HCT116 (cell line): Measurements from ENCODE around the gene SPAG6. TPM values are rescaled to one million over a fixed set of nuclear protein-coding genes. Genes with fewer than 3 reads are reported as not detected.

Experiments used
- ATAC-seq: fragments of 200-7000 bp; cut with Tn5 transposase; 2 replicates; pipeline ENCODE4 v1.9.1; 2020; ENCODE audit warnings: mild to moderate bottlenecking, moderate library complexity
- BruUV-seq: library from RNA; stranded (reverse); fragments of 400-500 nt; replicated peaks from 2 replicates; lab custom pipeline; 2021; lab: Mats Ljungman, UMichigan
- CTCF ChIA-PET: fragments of 300-600 bp; sonication (Branson Sonifier 250); formaldehyde crosslinking; loops from one replicate; lab custom pipeline; 2021; ENCODE audit warnings: antibody characterized with exemption; lab: Charles Lee
- POLR2A ChIA-PET: fragments of 300-600, 350-600 bp; sonication (Branson Sonifier 250); formaldehyde crosslinking; loops from one replicate; lab custom pipeline; 2021; ENCODE audit warnings: antibody characterized with exemption; lab: Charles Lee
- RAD21 ChIA-PET, 2 experiments: fragments of 300-600 bp; sonication (Branson Sonifier 250); formaldehyde crosslinking; loops; one replicate each; lab custom pipeline; 2023; ENCODE audit warnings: low total read pairs in 2 of 2; ENCODE audit not compliant: uncharacterized antibody in 2 of 2, unreplicated experiment in 2 of 2, low non-redundant PET in 1 of 2; lab: Charles Lee
- DNase-seq: peaks from one replicate; pipeline ENCODE4 v3.0.0-alpha.2; 2010; ENCODE audit warnings: low read depth, low spot score
- H2AFZ ChIP-seq: fragments of 200-600 bp; shearing (Covaris generic), sonication (generic); 2 replicates; pipeline ENCODE4 v1.6.1; 2017; ENCODE audit warnings: low read depth, mixed run types, mixed read lengths, antibody characterized with exemption, low read length; ENCODE audit not compliant: poor library complexity, severe bottlenecking
- H3K27ac ChIP-seq: 2 replicates; pipeline ENCODE4 v1.5.1; 2012; ENCODE audit warnings: low read depth, low read length
- H3K27me3 ChIP-seq: fragments of 200-600 bp; sonication (generic); 2 replicates; pipeline ENCODE4 v1.6.1; 2016; ENCODE audit warnings: mixed run types, low read length, mixed read lengths; ENCODE audit not compliant: insufficient read depth
- H3K36me3 ChIP-seq, 2 experiments: fragments of 200-500 bp in 1 of 2; fragments of 200-600 bp in 1 of 2; sonication (Bioruptor generic) in 1 of 2; sonication (generic) in 1 of 2; 2 replicates each; pipeline versions ENCODE4 v1.5.1 to v1.6.1; 2014 to 2016; ENCODE audit warnings: low read length in 2 of 2, inconsistent platforms in 1 of 2, mixed read lengths in 1 of 2, mixed run types in 1 of 2; ENCODE audit not compliant: insufficient read depth in 2 of 2, control insufficient read depth in 1 of 2
- H3K4me1 ChIP-seq, 2 experiments: fragments of 200-600 bp in 1 of 2; sonication (generic) in 1 of 2; 2 replicates each; pipeline versions ENCODE4 v1.5.1 to v1.6.1; 2012 to 2017; ENCODE audit warnings: low read length in 2 of 2, inconsistent platforms in 1 of 2, mild to moderate bottlenecking in 1 of 2, mixed read lengths in 1 of 2, mixed run types in 1 of 2, moderate library complexity in 1 of 2; ENCODE audit not compliant: insufficient read depth in 2 of 2, control insufficient read depth in 1 of 2
- H3K4me2 ChIP-seq: fragments of 200-600 bp; sonication (generic); 2 replicates; pipeline ENCODE4 v1.6.1; 2017; ENCODE audit warnings: mixed run types, low read length, mixed read lengths
- H3K4me3 ChIP-seq, 2 experiments: fragments of 200-600 bp in 1 of 2; sonication (generic) in 1 of 2; replicated peaks in 1 of 2; 2 replicates each; pipeline ENCODE4 v1.5.1; 2011 to 2016; ENCODE audit warnings: low read length in 2 of 2, control low read depth in 1 of 2, low read depth in 1 of 2, mild to moderate bottlenecking in 1 of 2, mixed read lengths in 1 of 2, mixed run types in 1 of 2
- H3K79me2 ChIP-seq: fragments of 200-600 bp; sonication (generic); 2 replicates; pipeline ENCODE4 v1.6.1; 2017; ENCODE audit warnings: mild to moderate bottlenecking, mixed run types, low read length, moderate library complexity, mixed read lengths; ENCODE audit not compliant: insufficient read depth
- H3K9ac ChIP-seq: fragments of 200-600 bp; sonication (generic); 2 replicates; pipeline ENCODE4 v1.6.1; 2016; ENCODE audit warnings: low read length, mixed read lengths
- H3K9me2 ChIP-seq: fragments of 200-600 bp; sonication (generic), shearing (Covaris generic); 2 replicates; pipeline ENCODE4 v1.6.1; 2017; ENCODE audit warnings: mixed run types, mild to moderate bottlenecking, moderate library complexity; ENCODE audit not compliant: insufficient read depth
- H3K9me3 ChIP-seq, 2 experiments: fragments of 200-500 bp in 1 of 2; fragments of 200-600 bp in 1 of 2; sonication (Bioruptor generic) in 1 of 2; sonication (generic) in 1 of 2; 2 replicates each; pipeline ENCODE4 v1.6.1; 2014 to 2017; ENCODE audit warnings: low read length in 2 of 2, mixed read lengths in 2 of 2, inconsistent platforms in 1 of 2, low read depth in 1 of 2, mild to moderate bottlenecking in 1 of 2, mixed run types in 1 of 2, moderate library complexity in 1 of 2; ENCODE audit not compliant: control insufficient read depth in 1 of 2, insufficient read depth in 1 of 2
- H4K20me1 ChIP-seq: fragments of 200-600 bp; sonication (generic), shearing (Covaris generic); 2 replicates; pipeline ENCODE4 v1.6.1; 2017; ENCODE audit warnings: mixed run types, mild to moderate bottlenecking, moderate library complexity; ENCODE audit not compliant: insufficient read depth
- CTCF ChIP-seq, 3 experiments: fragments of 200-600 bp in 1 of 3; sonication (generic) in 1 of 3; IDR thresholded peaks in 2 of 3; conservative IDR thresholded peaks in 1 of 3; 2 replicates each; pipeline ENCODE4 v1.5.1; 2012 to 2017; ENCODE audit warnings: low read depth in 2 of 3, low read length in 2 of 3, antibody characterized with exemption in 1 of 3, borderline replicate concordance in 1 of 3, control low read depth in 1 of 3, mild to moderate bottlenecking in 1 of 3, mixed read lengths in 1 of 3, mixed run types in 1 of 3, moderate library complexity in 1 of 3; ENCODE audit not compliant: insufficient read depth in 1 of 3
- ELF1 ChIP-seq: IDR thresholded peaks from 2 replicates; pipeline ENCODE4 v1.6.1; 2012; ENCODE audit warnings: low read depth, borderline replicate concordance
- JUND ChIP-seq: IDR thresholded peaks from 2 replicates; pipeline ENCODE4 v1.6.1; 2012
- RAD21 ChIP-seq: IDR thresholded peaks from 2 replicates; pipeline ENCODE4 v1.6.1; 2012; ENCODE audit warnings: low read depth, mild to moderate bottlenecking
- intact Hi-C: fragments of 100-400 bp; cut with micrococcal nuclease; formaldehyde crosslinking; loops from 2 replicates; pipeline ENCODE4 v1.10.0; 2022
- total RNA-seq: library from RNA; stranded (reverse); gene quantifications from one replicate; pipeline ENCODE4 v1.2.1, GENCODE V29; 2021; ENCODE audit not compliant: unreplicated experiment
- TF ChIP-seq, protein P1 (sequence below): IDR thresholded peaks from 2 replicates; pipeline ENCODE4 v1.6.1; 2012; ENCODE audit warnings: low read depth
- TF ChIP-seq, protein P2 (sequence below): IDR thresholded peaks from 2 replicates; pipeline ENCODE4 v1.6.1; 2011; ENCODE audit warnings: mild to moderate bottlenecking, low read length, moderate library complexity; ENCODE audit not compliant: insufficient replicate concordance; ENCODE audit errors: extremely low read depth

Gene SPAG6
- total RNA-seq, 1 experiment from 2014 or later: not detected

DNA sequence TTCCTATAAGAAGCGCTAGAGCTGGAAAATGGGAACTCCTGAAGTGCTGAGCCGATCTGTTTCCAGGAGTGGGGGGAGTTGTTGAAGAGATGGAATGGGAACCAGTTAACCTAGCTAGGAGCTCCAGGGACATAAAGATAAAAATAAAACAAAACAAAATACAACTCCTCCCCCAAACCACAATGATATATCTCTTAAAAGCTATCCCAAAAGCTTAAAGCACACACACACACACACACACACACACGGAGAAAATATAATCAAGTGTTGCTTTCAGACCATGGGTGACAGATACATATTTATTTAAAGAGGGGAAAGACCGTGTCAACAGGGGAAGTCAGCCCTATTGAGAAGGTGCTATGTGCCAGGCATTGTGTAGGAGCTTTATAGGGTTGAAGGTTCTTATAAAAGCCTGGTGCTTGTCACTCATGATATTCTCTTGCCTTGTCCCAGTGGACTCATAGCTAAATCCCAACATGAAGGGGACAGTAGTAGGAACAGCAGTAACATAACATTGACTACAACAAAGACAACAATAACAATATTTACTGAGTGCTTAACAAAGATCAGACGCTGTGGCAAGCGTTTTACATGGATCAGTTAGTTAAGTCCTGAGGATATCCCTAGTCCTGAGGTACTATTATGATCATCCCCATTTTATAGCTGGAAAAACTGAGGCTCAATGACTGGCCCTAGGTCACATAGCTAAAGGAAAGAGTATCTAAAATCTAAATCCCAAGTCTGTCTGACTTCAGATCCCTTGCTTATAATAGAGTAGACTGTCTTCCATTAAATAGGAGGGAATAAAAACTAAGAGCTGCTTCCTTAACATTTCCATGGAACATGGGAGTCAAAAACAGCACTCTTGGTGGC is 115.5 kb downstream of the SPAG6 start:
- ATAC-seq (no peak), DNase-seq (no peak)
- H3K9me2 ChIP-seq: no peaks in the 10 kb centered on the region
- CTCF ChIA-PET: interaction anchor here (0.9 kb wide), 1 partner anchor 121 kb away, joined by 3 read pairs; no protein-coding TSS in a partner anchor
- BruUV-seq: no TSS peak
- no peak for TF ChIP-seq CTCF (IDR thresholded peaks at IDR 0.05 in 2 of 3, conservative IDR thresholded peaks at IDR 0.05 in 1 of 3; ENCODE audit: borderline replicate concordance in 1 of 3, insufficient read depth in 1 of 3, low read depth in 2 of 3, low read length in 2 of 3)
- H2AFZ ChIP-seq: no peak overlapping the region
- no peaks in the 10 kb centered on the region for H3K36me3 ChIP-seq
- intact Hi-C loops: no loop called here
- H3K9me3 ChIP-seq: no peaks in the 10 kb centered on the region
- RAD21 ChIA-PET: no interaction called here
- no peaks in the 10 kb centered on the region for H4K20me1 ChIP-seq
- no peak overlapping the region for H3K9ac ChIP-seq
- no peak overlapping the region for H3K4me2 ChIP-seq
- no peak overlapping the region for H3K27ac ChIP-seq
- no peaks in the 10 kb centered on the region for H3K4me1 ChIP-seq
- POLR2A ChIA-PET: no interaction called here
- no peak overlapping the region for H3K4me3 ChIP-seq
- no peaks in the 10 kb centered on the region for H3K79me2 ChIP-seq
- no peaks in the 10 kb centered on the region for H3K27me3 ChIP-seq

- H3K4me3 ChIP-seq: no peak overlapping the region
- no peak overlapping the region for H3K4me2 ChIP-seq
- ATAC-seq (no peak), DNase-seq (no peak)
- H3K27ac ChIP-seq: no peak overlapping the region
- no peaks in the 10 kb centered on the region for H4K20me1 ChIP-seq
- ChIA-PET RAD21 (no interaction called here), CTCF (no interaction called here), POLR2A (no interaction called here)
- H3K9ac ChIP-seq: no peak overlapping the region
- H3K27me3 ChIP-seq: no peaks in the 10 kb centered on the region
- no peaks in the 10 kb centered on the region for H3K79me2 ChIP-seq
- no peaks in the 10 kb centered on the region for H3K4me1 ChIP-seq
- intact Hi-C loops: no loop called here
- no peaks in the 10 kb centered on the region for H3K9me3 ChIP-seq
- no peak overlapping the region for H2AFZ ChIP-seq
- no TSS peak for BruUV-seq
- no peaks in the 10 kb centered on the region for H3K36me3 ChIP-seq
- no peaks in the 10 kb centered on the region for H3K9me2 ChIP-seq
- TF ChIP-seq CTCF (IDR thresholded peaks at IDR 0.05 in 2 of 3, conservative IDR thresholded peaks at IDR 0.05 in 1 of 3; ENCODE audit: borderline replicate concordance in 1 of 3, insufficient read depth in 1 of 3, low read depth in 2 of 3, low read length in 2 of 3) (no peak), ELF1 (no peak), JUND (no peak), RAD21 (no peak)
- TF ChIP-seq, protein P1, sequence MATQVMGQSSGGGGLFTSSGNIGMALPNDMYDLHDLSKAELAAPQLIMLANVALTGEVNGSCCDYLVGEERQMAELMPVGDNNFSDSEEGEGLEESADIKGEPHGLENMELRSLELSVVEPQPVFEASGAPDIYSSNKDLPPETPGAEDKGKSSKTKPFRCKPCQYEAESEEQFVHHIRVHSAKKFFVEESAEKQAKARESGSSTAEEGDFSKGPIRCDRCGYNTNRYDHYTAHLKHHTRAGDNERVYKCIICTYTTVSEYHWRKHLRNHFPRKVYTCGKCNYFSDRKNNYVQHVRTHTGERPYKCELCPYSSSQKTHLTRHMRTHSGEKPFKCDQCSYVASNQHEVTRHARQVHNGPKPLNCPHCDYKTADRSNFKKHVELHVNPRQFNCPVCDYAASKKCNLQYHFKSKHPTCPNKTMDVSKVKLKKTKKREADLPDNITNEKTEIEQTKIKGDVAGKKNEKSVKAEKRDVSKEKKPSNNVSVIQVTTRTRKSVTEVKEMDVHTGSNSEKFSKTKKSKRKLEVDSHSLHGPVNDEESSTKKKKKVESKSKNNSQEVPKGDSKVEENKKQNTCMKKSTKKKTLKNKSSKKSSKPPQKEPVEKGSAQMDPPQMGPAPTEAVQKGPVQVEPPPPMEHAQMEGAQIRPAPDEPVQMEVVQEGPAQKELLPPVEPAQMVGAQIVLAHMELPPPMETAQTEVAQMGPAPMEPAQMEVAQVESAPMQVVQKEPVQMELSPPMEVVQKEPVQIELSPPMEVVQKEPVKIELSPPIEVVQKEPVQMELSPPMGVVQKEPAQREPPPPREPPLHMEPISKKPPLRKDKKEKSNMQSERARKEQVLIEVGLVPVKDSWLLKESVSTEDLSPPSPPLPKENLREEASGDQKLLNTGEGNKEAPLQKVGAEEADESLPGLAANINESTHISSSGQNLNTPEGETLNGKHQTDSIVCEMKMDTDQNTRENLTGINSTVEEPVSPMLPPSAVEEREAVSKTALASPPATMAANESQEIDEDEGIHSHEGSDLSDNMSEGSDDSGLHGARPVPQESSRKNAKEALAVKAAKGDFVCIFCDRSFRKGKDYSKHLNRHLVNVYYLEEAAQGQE: no peak
- TF ChIP-seq, protein P2, sequence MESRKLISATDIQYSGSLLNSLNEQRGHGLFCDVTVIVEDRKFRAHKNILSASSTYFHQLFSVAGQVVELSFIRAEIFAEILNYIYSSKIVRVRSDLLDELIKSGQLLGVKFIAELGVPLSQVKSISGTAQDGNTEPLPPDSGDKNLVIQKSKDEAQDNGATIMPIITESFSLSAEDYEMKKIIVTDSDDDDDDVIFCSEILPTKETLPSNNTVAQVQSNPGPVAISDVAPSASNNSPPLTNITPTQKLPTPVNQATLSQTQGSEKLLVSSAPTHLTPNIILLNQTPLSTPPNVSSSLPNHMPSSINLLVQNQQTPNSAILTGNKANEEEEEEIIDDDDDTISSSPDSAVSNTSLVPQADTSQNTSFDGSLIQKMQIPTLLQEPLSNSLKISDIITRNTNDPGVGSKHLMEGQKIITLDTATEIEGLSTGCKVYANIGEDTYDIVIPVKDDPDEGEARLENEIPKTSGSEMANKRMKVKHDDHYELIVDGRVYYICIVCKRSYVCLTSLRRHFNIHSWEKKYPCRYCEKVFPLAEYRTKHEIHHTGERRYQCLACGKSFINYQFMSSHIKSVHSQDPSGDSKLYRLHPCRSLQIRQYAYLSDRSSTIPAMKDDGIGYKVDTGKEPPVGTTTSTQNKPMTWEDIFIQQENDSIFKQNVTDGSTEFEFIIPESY: no peak
These were observed 116.6 kb downstream of the SPAG6 start for GRCh38 chr10:22461891-22462290.
